Measurements from ENCODE around the gene CDC5L. TPM values are rescaled to one million over a fixed set of nuclear protein-coding genes. Genes with fewer than 3 reads are reported as not detected.

The CDC5L gene
- 10 to 100 TPM in 2 of 6 donors, 1 to 10 TPM in 4; 6.4 to 11.4 (median 8.6) TPM for total RNA-seq
- 1 to 10 TPM; 2.9 to 6.0 TPM for polyA plus RNA-seq

DNA sequence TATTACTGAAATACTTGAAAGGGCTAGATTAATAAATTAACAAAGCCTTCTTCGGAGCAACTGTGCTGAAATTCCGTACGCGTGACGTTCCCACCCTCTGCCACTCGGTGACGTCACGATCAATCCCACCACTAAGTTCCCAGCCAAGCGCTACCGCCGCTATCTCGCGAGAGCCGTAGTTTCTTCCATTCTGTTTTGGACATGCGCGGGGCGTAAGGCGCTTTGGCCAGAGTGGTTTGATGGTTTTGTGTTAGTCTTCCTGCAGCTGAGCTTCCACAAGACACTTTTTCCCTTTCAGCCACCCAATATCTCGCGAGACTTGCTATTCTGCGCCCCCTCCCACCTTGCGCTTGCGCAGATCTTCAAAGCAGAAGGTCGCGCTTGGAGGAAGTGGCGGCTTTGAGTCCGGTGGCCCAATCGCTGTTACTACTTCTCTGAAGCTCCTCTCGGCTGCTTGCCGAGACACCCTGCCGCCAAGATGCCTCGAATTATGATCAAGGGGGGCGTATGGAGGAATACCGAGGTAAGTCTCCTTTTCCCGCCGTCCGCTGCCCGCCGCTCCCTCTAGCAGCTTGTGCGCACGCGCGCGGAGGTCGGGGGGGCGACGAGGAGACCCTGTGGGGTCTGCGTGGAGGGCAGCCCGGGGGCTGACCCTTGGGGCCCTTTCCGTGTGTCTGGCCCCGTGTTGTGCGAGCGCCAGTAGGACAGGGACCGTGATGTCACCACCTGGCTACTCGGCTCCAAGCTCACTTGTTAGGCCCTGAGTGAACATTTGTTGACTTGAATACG lies at the start of gene CDC5L:
Gene CDC5L (plus strand): TSS at position 361 of the 789 bp plus-strand sequence. CDS start 118 bp downstream, at position 479.
- Histone ChIP-seq H3K9me3 (no peaks in the 10 kb centered on the region), H3K36me3 (peaks cover 0 to 2% (median under 1%) of the 10 kb centered on the region in 3 donors), H3K4me1 (peaks cover 0 to 28% (median 17%) of the 10 kb centered on the region in 3 donors), H3K27me3 (no peaks in the 10 kb centered on the region), H3K27ac (peak within 1 kb of the TSS; percentile 73 to 97 (median 92)), H3K4me3 (peak within 1 kb of the TSS; percentile 57 to 93 (median 80))
- ATAC-seq = peak; percentile 85 to 92 (median 89)
- intact Hi-C loops (cut with DNase I) = no loop called here
- FAIRE-seq = peak; percentile 51
- TF ChIP-seq, protein P1, sequence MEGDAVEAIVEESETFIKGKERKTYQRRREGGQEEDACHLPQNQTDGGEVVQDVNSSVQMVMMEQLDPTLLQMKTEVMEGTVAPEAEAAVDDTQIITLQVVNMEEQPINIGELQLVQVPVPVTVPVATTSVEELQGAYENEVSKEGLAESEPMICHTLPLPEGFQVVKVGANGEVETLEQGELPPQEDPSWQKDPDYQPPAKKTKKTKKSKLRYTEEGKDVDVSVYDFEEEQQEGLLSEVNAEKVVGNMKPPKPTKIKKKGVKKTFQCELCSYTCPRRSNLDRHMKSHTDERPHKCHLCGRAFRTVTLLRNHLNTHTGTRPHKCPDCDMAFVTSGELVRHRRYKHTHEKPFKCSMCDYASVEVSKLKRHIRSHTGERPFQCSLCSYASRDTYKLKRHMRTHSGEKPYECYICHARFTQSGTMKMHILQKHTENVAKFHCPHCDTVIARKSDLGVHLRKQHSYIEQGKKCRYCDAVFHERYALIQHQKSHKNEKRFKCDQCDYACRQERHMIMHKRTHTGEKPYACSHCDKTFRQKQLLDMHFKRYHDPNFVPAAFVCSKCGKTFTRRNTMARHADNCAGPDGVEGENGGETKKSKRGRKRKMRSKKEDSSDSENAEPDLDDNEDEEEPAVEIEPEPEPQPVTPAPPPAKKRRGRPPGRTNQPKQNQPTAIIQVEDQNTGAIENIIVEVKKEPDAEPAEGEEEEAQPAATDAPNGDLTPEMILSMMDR (IDR thresholded peaks at IDR 0.05) = no peak
- DNase-seq = peak; percentile 88 to 95 (median 94)
- WGBS, 2 donors = 0% methylated on average over 56 of the region's 56 CpGs

DNA sequence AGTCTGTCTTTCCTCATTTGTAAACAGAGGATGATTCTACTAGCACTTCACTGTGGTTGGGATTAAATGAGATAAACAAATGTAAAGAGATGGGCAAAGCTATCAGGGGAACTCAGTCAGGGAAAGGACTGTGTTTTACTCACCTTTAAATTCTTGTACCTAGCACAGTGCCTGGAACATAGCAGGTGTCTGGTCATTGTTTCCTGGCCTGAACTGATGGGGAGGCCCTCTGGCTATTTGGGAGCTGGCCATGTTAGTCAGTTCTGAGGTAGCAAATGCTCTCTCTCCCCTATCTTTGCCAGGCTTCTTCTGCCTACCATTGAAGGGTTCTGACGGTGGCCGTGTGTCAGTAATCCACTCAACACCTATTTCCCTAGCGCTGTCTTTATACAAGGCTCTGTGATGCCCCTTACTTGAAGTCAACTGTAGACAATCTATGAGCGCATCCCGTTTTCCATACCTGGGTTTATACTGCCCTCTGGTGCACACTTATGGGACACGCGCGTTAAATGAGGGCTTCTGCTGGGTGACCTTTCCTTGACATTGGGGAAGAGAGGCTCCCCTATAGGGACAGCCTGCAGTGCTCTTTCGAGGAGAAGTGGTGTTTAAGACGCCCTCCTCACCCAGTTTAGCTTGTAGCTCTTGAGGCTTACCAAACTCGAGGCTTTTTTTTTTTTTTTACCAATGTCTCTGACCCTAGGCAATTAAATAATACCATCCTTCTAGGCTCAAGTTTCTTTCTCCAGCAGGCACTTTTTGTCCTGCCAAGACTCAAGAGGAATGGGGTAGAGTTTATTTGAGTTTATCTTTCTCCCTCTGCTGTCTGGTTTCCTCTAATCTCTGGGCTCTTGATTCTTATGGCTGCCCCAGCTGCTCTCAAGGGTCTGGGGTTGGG lies 49.0 kb upstream of the CDC5L start:
- ATAC-seq (peak; percentile 71 to 92 (median 88)), FAIRE-seq (no peak), DNase-seq (peak; percentile 35 to 66 (median 46))
- Histone ChIP-seq H3K4me1 (peaks cover 0 to 3% (median 0%) of the 10 kb centered on the region in 3 donors), H3K4me3 (no peak overlapping the region), H3K36me3 (no peaks in the 10 kb centered on the region), H3K9me3 (no peaks in the 10 kb centered on the region), H3K27ac (peak overlapping the region in 1 of 4 donors; percentile 17), H3K27me3 (no peaks in the 10 kb centered on the region)
- 4 to 5% methylated on average over 11 of the region's 11 CpGs for WGBS, 2 donors
- TF ChIP-seq, protein P1 (IDR thresholded peaks at IDR 0.05) = peak; percentile 40 to 55 (median 48)
- intact Hi-C loops (cut with DNase I) = loop anchor here in 1 of 3 donors (5.0 to 10.0 kb wide), 2 partner anchors 71 to 164 kb away; partner anchors contain the start of gene NFKBIE

DNA sequence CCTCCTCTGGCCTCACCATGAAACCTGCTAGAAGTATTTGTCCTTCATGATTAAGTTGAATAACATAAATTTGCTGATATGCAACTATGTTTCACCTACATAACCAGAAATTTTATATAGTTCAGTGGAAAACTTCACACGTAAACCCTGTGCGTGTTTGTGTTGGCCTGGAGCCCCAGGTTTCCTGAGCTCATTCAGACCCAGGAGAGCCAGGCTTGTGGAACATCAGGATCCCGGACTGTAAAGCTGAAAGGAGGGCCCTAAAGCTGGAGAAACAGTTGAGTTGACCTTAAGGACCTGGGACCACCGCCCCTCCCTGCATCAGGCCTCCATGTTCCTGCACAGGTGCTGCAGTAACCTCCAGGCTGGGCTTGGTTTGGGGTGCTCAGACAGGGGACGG lies 48.2 kb upstream of the CDC5L start:
- intact Hi-C loops (cut with DNase I) = loop anchor here in 1 of 3 donors (5.0 to 10.0 kb wide), 2 partner anchors 72 to 164 kb away; partner anchors contain the start of gene NFKBIE
- no peak for FAIRE-seq
- WGBS, 2 donors = 66 to 70% methylated on average over 5 of the region's 5 CpGs

More for the DNA sequence above, 48.2 kb upstream of the CDC5L start:
- TF ChIP-seq, protein P1 (IDR thresholded peaks at IDR 0.05) = no peak
- no peak overlapping the region for H3K4me3 ChIP-seq
- H3K9me3 ChIP-seq = no peaks in the 10 kb centered on the region
- ATAC-seq = peak; percentile 48 to 75 (median 66)
- no peaks in the 10 kb centered on the region for H3K36me3 ChIP-seq
- H3K27ac ChIP-seq = peak overlapping the region in 1 of 4 donors; percentile 17
- H3K27me3 ChIP-seq = no peaks in the 10 kb centered on the region
- H3K4me1 ChIP-seq = peaks cover 0 to 3% (median 0%) of the 10 kb centered on the region in 3 donors
- DNase-seq = peak in 4 of 6 donors; percentile 13 to 42 (median 20)
